HFF-Myc (cell line): Measurements from ENCODE around the gene HNRNPK.

Source experiments
- DNase-seq: peaks from one replicate; pipeline ENCODE4 v3.0.0-alpha.2; 2011; ENCODE audit warnings: low read depth; ENCODE audit errors: extremely low read depth
- H3K4me3 ChIP-seq: replicated peaks from 2 replicates; pipeline ENCODE4 v1.5.1; 2011; ENCODE audit warnings: low read depth, mild to moderate bottlenecking, control low read depth, low read length
- TF ChIP-seq, protein P1 (sequence below): IDR thresholded peaks from 2 replicates; pipeline ENCODE4 v1.5.1; 2012; ENCODE audit warnings: mild to moderate bottlenecking, low read depth, low read length, control low read depth; ENCODE audit errors: missing control alignments

HNRNPK gene

DNA sequence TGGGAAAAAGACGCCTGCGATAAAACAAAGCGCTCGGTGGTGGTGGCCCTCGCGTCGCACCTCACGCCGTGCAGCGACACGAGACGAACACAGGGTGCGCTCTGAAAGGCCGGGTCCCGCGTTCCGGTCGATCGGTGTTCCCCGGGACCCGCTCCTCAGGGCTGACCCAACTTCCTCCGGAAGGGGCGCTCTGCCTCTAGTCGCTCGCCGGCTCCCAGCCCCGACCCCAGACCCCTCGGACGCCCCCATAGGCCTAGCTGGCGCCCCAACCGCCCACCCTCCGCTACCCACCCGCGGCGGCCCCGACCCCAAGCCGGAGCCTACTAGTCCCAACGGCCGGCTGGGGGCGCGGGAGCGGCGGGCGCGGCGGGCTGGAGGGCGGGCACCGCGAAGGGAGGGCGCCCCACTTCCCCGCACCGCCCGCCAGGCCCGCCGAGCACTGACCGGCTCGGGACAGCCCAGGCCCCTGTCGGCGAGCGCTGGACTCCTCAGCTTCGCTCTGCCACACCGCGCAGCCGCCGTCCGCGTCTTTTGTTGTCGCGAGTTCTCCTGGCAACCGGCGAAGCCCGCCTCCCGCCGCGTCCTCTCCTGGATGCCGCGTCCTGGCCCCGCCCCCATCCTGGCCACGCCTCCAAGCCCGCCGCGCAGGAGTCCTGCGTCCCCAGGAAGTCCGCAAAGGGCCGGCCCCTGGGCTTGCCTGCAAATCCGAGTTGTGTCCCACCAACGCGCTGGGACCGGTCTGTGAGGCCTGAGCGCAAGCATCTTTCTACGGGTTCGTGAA lies 58.9 kb downstream of the HNRNPK start, which contains the start of gene KIF27:
Gene KIF27 (minus strand): TSS at position 506 of the 781 bp plus-strand sequence. CDS start 5,841 bp downstream, outside the sequence.
- H3K4me3 ChIP-seq = peak within 1 kb of the TSS; percentile 60
- TF ChIP-seq, protein P1, sequence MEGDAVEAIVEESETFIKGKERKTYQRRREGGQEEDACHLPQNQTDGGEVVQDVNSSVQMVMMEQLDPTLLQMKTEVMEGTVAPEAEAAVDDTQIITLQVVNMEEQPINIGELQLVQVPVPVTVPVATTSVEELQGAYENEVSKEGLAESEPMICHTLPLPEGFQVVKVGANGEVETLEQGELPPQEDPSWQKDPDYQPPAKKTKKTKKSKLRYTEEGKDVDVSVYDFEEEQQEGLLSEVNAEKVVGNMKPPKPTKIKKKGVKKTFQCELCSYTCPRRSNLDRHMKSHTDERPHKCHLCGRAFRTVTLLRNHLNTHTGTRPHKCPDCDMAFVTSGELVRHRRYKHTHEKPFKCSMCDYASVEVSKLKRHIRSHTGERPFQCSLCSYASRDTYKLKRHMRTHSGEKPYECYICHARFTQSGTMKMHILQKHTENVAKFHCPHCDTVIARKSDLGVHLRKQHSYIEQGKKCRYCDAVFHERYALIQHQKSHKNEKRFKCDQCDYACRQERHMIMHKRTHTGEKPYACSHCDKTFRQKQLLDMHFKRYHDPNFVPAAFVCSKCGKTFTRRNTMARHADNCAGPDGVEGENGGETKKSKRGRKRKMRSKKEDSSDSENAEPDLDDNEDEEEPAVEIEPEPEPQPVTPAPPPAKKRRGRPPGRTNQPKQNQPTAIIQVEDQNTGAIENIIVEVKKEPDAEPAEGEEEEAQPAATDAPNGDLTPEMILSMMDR = peak; percentile 16
- DNase-seq = peak; percentile 83

- peak overlapping the region; percentile 60 for H3K4me3 ChIP-seq
- TF ChIP-seq, protein P1 = no peak
- DNase-seq = no peak
Observed at GRCh38 chr9:83920469-83920926, 59.5 kb downstream of the HNRNPK start.

DNA sequence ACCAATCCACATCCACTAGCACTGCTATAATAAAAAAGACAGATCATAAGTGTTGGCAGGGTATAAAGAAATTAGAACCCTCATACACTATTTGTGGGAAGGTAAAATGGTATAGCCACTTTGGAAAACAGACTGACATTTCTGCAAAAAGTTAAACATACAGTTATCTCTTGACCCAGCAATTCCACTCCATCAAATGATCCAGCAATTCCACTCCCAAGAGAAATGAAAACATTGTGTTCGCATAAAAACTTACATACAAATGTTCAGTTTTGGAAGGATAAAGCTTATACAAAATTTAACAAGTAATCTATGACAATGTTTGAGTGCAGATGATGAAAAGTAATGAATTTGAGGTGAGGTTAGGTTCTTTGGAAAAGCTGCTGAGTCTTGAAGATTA lies 60.9 kb downstream of the HNRNPK start:
- no peak overlapping the region for H3K4me3 ChIP-seq
- TF ChIP-seq, protein P1 = no peak
- no peak for DNase-seq
